Hematopoietic multipotent progenitor cell treated with erythropoietin and hydrocortisone succinate and interleukin-3 and kit ligand, for 17 days (in vitro differentiated cells): ENCODE data around the gene IL21R.

Source experiments
- DNase-seq: peaks from one replicate; pipeline ENCODE4 v3.0.0-alpha.2; 2015; ENCODE audit warnings: low spot score

Gene IL21R

DNA sequence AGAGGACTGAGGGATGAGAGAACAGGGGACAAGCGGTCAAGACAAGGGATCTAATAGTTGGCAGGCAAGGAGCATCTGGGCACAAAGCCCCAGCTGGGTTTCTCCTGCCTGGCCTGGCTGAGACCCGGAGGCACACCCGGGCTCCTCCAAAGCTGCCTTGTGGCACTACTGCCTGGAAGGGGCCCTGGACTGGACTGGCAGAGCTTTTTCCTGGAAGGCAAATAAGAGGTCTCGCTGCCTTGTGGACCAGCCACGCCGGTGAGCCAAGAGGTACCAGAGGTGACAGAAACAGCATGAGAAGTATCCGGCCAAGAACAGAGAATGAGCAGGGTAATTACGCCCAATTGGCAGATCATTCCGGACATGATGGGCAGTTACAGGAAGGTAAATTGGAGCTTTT lies 83.2 kb downstream of the IL21R start:
- DNase-seq, result no peak

DNA sequence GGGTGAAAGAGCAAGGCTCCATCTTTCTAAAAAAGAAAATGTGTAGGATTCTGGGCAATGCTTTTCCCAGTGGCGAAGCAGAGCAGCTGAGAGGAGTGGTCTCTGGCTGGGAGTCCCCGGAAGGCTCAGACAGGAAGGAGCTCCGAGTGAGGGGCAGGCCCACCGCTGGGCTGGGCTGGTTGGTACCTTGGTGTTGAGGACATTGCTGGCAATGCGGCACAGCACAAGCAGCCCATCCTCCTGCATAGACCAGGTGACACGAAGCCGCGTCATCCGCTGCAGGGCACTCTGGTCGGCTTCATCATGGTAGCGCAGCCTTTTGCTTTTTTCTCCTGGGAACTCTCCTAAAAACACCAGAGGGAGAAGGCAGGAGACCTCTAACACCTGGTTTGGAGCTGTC lies 83.8 kb downstream of the IL21R start:
- DNase-seq, result no peak

DNA sequence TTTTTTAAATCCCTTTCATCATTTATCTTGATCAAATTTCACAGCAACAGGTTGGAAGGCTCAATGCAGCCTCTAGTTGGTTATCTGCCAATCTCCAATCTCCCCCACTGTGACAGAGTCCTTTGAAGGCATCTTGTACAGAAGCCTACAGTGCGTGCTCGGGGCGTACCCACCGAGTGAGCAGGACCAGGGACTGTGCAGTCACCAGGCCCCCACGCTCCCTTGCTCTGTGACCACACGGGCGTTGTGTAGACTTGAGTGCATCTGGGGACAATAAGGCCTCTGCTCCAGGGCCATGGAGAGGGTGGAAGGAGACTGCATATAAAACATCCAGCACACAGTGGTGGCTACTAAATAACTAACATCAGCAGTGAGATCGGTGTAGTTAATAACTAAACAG lies 84.4 kb downstream of the IL21R start:
- DNase-seq, result no peak

DNA sequence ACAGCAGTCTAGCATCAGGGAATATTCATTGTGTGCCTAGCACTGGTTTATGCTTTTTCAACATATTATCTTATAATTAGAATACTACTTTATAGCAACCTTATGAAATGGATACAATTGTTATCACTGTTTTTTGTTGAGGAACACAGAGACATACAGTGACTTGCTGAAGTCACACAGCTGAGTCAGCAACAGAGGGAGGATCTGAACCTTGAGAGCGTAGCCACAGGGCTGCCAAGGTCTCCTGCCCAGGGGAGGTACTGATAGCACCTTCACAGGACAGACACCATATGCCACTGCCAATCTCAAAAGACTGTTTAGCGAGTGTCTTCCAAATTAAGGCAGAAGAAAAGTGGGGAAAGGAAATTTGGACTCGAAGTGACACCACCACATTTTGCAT lies 84.8 kb downstream of the IL21R start:
- no peak for DNase-seq

DNA sequence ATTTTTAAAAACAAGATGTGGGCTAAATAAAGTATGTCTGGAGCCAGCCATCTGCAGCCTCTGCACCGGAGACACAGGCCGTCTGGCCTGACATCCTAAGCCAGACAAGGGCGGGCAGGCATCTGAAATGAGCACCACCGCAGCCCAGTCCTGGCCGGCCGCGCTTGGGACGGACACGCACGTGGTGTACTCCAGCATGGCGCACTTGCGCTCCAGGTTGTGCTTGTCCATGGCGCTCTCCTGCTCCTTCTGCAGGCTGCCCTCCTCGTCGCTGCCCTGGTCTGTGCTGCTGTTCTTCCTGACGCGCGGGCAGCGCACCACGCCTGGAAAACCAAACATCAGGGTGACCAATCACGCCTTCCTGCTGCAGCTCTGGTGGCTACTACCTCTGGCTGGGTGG lies 87.4 kb downstream of the IL21R start:
- no peak for DNase-seq

DNA sequence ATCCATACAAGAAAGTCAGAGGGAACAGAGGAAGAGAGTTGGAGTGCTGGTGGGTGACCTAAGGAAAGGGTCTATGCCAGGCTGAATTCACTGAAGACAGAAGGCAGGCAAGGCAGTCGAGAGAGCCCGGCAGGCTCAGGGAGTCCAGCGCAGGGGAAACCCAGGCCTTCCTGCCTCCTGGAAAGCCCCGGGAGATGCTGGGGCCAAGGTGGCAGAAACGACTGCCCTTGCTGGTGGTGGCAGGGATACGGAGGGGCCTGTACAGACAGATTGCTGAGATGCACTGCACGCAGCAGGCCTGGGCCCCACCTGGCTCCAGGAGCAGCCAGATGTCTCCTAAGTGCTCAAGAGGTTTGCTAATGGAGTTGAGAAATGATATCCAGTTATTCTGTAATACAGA lies 87.9 kb downstream of the IL21R start:
- no peak for DNase-seq

DNA sequence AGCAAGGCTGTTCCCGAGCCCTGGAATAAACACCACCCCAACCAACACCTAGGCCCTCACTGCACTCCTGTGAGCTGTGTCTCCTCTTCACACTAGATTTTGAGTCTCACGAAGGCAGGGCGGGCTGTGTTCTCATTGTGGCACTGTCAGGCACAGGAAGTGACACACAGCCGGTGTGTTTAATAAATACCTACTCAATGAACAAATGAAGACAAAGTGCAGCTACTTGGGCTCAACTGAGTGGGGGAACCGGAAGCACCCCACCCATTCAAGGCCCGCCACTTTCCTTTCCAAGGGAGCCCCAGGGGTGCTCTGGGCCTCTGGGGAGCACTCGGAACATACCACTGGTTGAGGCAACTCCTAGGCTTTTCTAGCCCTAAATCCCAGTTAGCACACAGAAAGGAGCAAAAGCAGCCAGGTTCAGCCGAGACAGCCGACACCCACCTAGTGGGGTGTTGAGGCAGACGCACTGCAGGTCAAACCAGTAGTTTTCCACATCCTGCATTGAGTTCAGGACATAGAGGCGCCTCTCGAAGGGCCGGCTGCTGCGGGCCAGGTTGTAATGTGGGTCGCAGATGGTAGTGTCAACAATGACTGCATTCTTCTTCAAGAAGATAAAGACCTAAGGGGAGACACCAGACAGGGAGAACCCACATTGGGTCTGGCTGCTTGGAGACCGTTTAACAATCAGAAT lies 90.1 kb downstream of the IL21R start:
- no peak for DNase-seq

DNA sequence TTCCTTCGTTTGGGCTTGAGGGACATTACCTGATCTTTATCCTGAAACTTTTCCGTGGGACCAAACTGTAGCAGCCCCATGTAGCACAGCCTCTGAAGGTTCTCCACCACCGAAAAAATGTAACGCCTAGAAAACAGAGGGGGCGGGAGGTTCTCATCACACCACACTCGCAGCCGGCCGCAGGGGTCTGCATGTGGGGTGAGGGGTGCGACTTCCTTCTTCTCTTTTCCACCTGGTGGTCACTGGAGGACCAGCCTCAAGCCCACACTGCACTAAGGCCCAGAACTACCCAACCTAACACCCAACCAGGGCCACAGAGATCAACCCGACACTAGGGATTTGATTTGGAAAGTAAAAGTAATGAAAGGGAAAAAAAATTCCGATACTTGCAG lies 90.6 kb downstream of the IL21R start:
- DNase-seq, result no peak

DNA sequence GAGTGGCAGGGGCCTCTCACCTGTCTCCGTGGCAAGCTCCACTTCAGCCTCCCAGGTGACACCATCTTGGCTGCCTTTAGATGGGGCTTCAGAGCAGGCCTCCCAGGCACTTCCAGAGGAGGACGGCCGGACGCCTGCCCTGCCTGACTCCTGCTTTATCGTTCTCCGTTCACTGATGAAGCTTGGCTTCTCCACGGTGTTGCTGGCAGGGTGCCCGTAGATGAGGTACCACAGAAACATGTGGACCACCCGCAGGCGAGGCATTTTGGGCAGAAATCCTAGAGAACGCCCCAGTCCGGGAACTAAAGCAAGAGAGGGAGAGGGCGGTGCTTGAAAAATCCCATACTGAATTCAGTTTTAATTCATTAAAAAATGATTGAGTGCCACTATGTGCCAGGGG lies 93.2 kb downstream of the IL21R start:
- DNase-seq, result no peak

DNA sequence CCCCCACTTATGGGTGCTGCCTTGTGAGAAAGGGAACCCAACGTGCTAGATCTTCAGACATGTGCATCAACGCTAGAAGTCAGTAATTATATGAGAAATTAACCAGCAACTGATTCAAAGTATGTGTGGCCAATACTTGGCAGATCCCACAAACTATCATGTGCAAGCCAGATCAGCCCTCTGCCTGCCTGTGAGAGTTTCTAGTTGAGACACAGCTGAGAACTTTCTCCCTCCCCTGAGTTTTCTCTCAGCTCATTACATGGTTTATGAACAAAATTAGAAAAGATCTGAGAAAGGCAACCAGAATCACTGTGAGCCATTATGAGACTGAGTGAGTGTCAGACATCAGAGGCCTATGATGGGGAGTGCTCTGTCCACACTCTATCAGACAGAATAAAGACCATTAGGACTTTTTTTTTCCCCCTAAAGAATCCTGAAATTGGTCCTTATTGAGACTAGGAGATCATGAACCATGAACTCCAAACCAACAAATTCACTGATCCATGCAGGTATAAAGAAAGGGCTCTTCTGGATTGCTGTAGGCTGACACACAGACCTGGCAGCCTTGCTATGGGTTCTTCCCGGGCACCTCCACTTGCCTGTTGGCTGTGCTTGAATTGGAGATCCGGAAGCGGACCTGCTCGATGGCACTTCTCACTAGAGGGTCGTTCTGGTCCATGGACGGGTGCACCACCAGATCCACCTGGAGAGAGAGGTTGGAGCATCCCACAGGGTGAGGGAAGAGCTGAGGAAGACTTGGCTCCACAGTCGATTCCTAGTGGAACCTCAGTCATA lies 96.3 kb downstream of the IL21R start:
- DNase-seq, result no peak

DNA sequence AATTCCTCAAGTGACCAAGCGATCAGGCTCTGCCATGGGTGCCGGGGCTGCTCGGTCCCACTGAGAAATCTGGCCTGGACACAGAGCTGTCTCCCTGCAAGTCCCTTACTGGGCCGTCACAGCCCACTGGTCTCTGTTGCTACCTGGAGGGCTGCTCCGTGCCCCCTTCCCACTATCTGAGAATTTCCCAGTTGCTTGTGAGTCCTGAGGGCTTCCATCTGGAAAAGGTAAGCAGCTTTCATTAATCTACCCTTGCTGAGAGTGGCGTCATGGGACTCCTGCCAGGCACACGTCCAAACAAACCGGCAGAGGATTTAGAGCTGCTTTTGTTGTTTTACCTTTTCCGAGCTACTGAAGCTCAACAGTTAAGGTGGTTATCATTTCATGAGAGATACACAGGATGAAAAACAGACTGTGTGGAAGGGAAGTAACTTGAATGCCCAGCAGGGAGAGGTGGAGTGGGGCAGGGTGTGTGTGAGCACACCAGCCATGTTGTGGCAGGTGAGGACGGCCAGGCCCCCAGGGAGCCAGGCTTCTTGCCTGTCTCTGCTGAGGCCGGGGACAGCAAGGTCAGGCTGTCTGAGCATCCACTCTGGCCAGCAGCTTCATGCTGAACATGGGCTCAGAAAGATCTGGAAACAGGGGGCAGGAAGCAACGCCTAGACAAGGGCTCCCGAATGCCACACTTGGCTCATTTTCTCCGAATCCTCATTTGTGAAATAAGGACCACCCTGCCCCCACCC lies 97.1 kb downstream of the IL21R start:
- DNase-seq, result no peak

DNA sequence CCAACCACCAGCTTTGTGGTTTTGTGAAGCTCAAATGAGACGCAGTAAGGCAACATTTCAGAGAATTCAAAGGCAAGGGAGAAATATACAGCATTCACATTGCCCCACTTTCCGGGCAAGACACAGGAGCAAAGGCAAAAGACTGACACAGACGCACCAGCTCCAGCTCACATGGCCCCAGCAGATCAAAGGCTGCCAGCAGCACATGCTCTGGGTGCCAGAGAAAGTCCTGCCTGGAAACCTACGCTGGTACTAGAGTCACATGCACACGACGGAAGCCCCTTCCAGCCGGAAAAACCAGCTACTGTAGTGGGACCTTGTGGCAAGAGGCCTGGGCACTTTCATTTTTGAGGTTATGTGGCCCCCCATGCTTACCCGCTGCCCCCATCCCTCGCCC lies 97.7 kb downstream of the IL21R start:
- no peak for DNase-seq

DNA sequence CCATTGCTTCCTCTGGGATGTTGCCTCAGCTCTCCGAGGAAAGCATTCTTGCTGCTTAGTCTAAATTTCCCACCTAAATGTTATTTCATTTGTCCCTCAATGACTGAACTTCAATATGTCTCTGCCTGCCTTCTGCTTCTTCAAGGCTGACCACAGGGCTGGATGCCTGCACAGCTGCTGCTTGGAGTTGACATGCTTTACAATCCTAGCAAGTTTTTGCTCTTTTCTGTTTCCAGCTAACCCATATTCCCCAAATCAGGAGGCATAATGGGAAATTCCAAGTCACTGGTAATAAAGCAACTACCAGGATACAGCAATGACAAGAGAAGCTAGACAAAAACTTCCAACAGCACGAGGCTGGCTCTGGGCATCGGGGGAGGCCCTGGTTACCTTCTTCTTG lies 98.8 kb downstream of the IL21R start:
- no peak for DNase-seq
